Measurements from ENCODE around the gene CD28.
A peak's percentile ranks its signal among the peaks of the same experiment; 100 is the strongest.
"Not testable (repeated sequence)": the region's sequence is repeated elsewhere in the genome, so short reads cannot be mapped to it uniquely, and the experiment has no call there.

CD28 gene

GRCh38 chr2:203692031-203692710 lies 14.3 kb upstream of the CD28 start:
- Histone ChIP-seq H3K4me3 (ENCODE audit: control insufficient read depth in 1 of 7, extremely low read depth in 1 of 7, insufficient read depth in 4 of 7, low read depth in 2 of 7, low read length in 6 of 7) (no peak overlapping the region), H3K9me3 (ENCODE audit: control extremely low read depth in 1 of 5, control insufficient read depth in 4 of 5, insufficient read depth in 2 of 5, low read depth in 1 of 5, low read length in 4 of 5) (no peaks in the 10 kb centered on the region), H3K4me1 (ENCODE audit: control extremely low read depth in 1 of 4, control insufficient read depth in 4 of 4, insufficient read depth in 4 of 4, low read length in 3 of 4) (peaks cover 0 to 27% (median 13%) of the 10 kb centered on the region in 4 experiments), H3K27me3 (replicated peaks in 2 of 5; ENCODE audit: control insufficient read depth in 4 of 5, insufficient read depth in 5 of 5, low read length in 4 of 5) (no peaks in the 10 kb centered on the region), H3K36me3 (ENCODE audit: control insufficient read depth in 4 of 4, insufficient read depth in 4 of 4, low read length in 3 of 4) (no peaks in the 10 kb centered on the region), H3K27ac (ENCODE audit: insufficient read depth in 1 of 2, low read depth in 1 of 2, low read length in 2 of 2, poor library complexity in 1 of 2, severe bottlenecking in 2 of 2) (no peak overlapping the region)
- WGBS (ENCODE audit: insufficient coverage), result 96% methylated on average over 4 of the region's 5 CpGs
- no peak for DNase-seq
- ChIA-PET POLR2A (no interaction called here), CTCF (interaction anchor here (1.3 kb wide), 1 partner anchor 15 kb away, joined by 3 read pairs; no protein-coding TSS in a partner anchor)

GRCh38 chr2:203693242-203693879 lies 13.1 kb upstream of the CD28 start:
- Histone ChIP-seq H3K36me3 (ENCODE audit: control insufficient read depth in 4 of 4, insufficient read depth in 4 of 4, low read length in 3 of 4) (no peaks in the 10 kb centered on the region), H3K27me3 (replicated peaks in 2 of 5; ENCODE audit: control insufficient read depth in 4 of 5, insufficient read depth in 5 of 5, low read length in 4 of 5) (no peaks in the 10 kb centered on the region), H3K4me3 (ENCODE audit: control insufficient read depth in 1 of 7, extremely low read depth in 1 of 7, insufficient read depth in 4 of 7, low read depth in 2 of 7, low read length in 6 of 7) (no peak overlapping the region), H3K9me3 (ENCODE audit: control extremely low read depth in 1 of 5, control insufficient read depth in 4 of 5, insufficient read depth in 2 of 5, low read depth in 1 of 5, low read length in 4 of 5) (peaks cover 0 to 4% (median 0%) of the 10 kb centered on the region in 5 experiments), H3K27ac (ENCODE audit: insufficient read depth in 1 of 2, low read depth in 1 of 2, low read length in 2 of 2, poor library complexity in 1 of 2, severe bottlenecking in 2 of 2) (no peak overlapping the region), H3K4me1 (ENCODE audit: control extremely low read depth in 1 of 4, control insufficient read depth in 4 of 4, insufficient read depth in 4 of 4, low read length in 3 of 4) (peaks cover 0 to 25% (median 12%) of the 10 kb centered on the region in 4 experiments)
- CTCF ChIA-PET, result interaction anchor here (1.3 kb wide), 1 partner anchor 14 kb away, joined by 3 read pairs; no protein-coding TSS in a partner anchor
- POLR2A ChIA-PET, result interaction anchor here (0.5 kb wide), 1 partner anchor 44 kb away, joined by 3 read pairs; no protein-coding TSS in a partner anchor
- DNase-seq, result no peak
- 100% methylated on average over 4 of the region's 6 CpGs for WGBS (ENCODE audit: insufficient coverage)

- Histone ChIP-seq H3K4me1 (ENCODE audit: control extremely low read depth in 1 of 4, control insufficient read depth in 4 of 4, insufficient read depth in 4 of 4, low read length in 3 of 4) (peaks cover 0 to 17% (median 8%) of the 10 kb centered on the region in 4 experiments), H3K36me3 (ENCODE audit: control insufficient read depth in 4 of 4, insufficient read depth in 4 of 4, low read length in 3 of 4) (no peaks in the 10 kb centered on the region), H3K27me3 (replicated peaks in 2 of 5; ENCODE audit: control insufficient read depth in 4 of 5, insufficient read depth in 5 of 5, low read length in 4 of 5) (no peaks in the 10 kb centered on the region), H3K27ac (ENCODE audit: insufficient read depth in 1 of 2, low read depth in 1 of 2, low read length in 2 of 2, poor library complexity in 1 of 2, severe bottlenecking in 2 of 2) (no peak overlapping the region), H3K4me3 (ENCODE audit: control insufficient read depth in 1 of 7, extremely low read depth in 1 of 7, insufficient read depth in 4 of 7, low read depth in 2 of 7, low read length in 6 of 7) (no peak overlapping the region), H3K9me3 (ENCODE audit: control extremely low read depth in 1 of 5, control insufficient read depth in 4 of 5, insufficient read depth in 2 of 5, low read depth in 1 of 5, low read length in 4 of 5) (peaks cover 0 to 4% (median 0%) of the 10 kb centered on the region in 5 experiments)
- DNase-seq, result no peak
- ChIA-PET POLR2A (no interaction called here), CTCF (interaction anchor here (1.0 to 1.2 kb wide), 2 partner anchors 9 to 44 kb away, joined by 3 read pairs; no protein-coding TSS in a partner anchor)
- WGBS (ENCODE audit: insufficient coverage), result no CpG with 5 or more reads among the region's 3 CpGs
These were observed 12.2 kb upstream of the CD28 start for GRCh38 chr2:203694191-203694590.

GRCh38 chr2:203697190-203697589 lies 9.2 kb upstream of the CD28 start:
- ChIA-PET POLR2A (no interaction called here), CTCF (no interaction called here)
- Histone ChIP-seq H3K27me3 (replicated peaks in 2 of 5; ENCODE audit: control insufficient read depth in 4 of 5, insufficient read depth in 5 of 5, low read length in 4 of 5) (no peaks in the 10 kb centered on the region), H3K27ac (ENCODE audit: insufficient read depth in 1 of 2, low read depth in 1 of 2, low read length in 2 of 2, poor library complexity in 1 of 2, severe bottlenecking in 2 of 2) (no peak overlapping the region), H3K9me3 (ENCODE audit: control extremely low read depth in 1 of 5, control insufficient read depth in 4 of 5, insufficient read depth in 2 of 5, low read depth in 1 of 5, low read length in 4 of 5) (peaks cover 0 to 4% (median 0%) of the 10 kb centered on the region in 5 experiments), H3K36me3 (ENCODE audit: control insufficient read depth in 4 of 4, insufficient read depth in 4 of 4, low read length in 3 of 4) (no peaks in the 10 kb centered on the region), H3K4me1 (ENCODE audit: control extremely low read depth in 1 of 4, control insufficient read depth in 4 of 4, insufficient read depth in 4 of 4, low read length in 3 of 4) (no peaks in the 10 kb centered on the region), H3K4me3 (ENCODE audit: control insufficient read depth in 1 of 7, extremely low read depth in 1 of 7, insufficient read depth in 4 of 7, low read depth in 2 of 7, low read length in 6 of 7) (no peak overlapping the region)
- no peak for DNase-seq
- no CpG with 5 or more reads among the region's 1 CpG for WGBS (ENCODE audit: insufficient coverage)

GRCh38 chr2:203697763-203698162 lies 8.7 kb upstream of the CD28 start:
- H3K4me3 ChIP-seq (ENCODE audit: control insufficient read depth in 1 of 7, extremely low read depth in 1 of 7, insufficient read depth in 4 of 7, low read depth in 2 of 7, low read length in 6 of 7); H3K36me3 ChIP-seq (ENCODE audit: control insufficient read depth in 4 of 4, insufficient read depth in 4 of 4, low read length in 3 of 4); H3K27ac ChIP-seq (ENCODE audit: insufficient read depth in 1 of 2, low read depth in 1 of 2, low read length in 2 of 2, poor library complexity in 1 of 2, severe bottlenecking in 2 of 2); CTCF ChIA-PET; DNase-seq; H3K4me1 ChIP-seq (ENCODE audit: control extremely low read depth in 1 of 4, control insufficient read depth in 4 of 4, insufficient read depth in 4 of 4, low read length in 3 of 4); H3K27me3 ChIP-seq (replicated peaks in 2 of 5; ENCODE audit: control insufficient read depth in 4 of 5, insufficient read depth in 5 of 5, low read length in 4 of 5); H3K9me3 ChIP-seq (ENCODE audit: control extremely low read depth in 1 of 5, control insufficient read depth in 4 of 5, insufficient read depth in 2 of 5, low read depth in 1 of 5, low read length in 4 of 5); POLR2A ChIA-PET: not testable (repeated sequence)
- WGBS (ENCODE audit: insufficient coverage), result 100% methylated on average over 1 of the region's 2 CpGs

- H3K4me3 ChIP-seq (ENCODE audit: control insufficient read depth in 1 of 7, extremely low read depth in 1 of 7, insufficient read depth in 4 of 7, low read depth in 2 of 7, low read length in 6 of 7); POLR2A ChIA-PET; H3K27ac ChIP-seq (ENCODE audit: insufficient read depth in 1 of 2, low read depth in 1 of 2, low read length in 2 of 2, poor library complexity in 1 of 2, severe bottlenecking in 2 of 2); H3K36me3 ChIP-seq (ENCODE audit: control insufficient read depth in 4 of 4, insufficient read depth in 4 of 4, low read length in 3 of 4); H3K9me3 ChIP-seq (ENCODE audit: control extremely low read depth in 1 of 5, control insufficient read depth in 4 of 5, insufficient read depth in 2 of 5, low read depth in 1 of 5, low read length in 4 of 5); CTCF ChIA-PET; DNase-seq; H3K4me1 ChIP-seq (ENCODE audit: control extremely low read depth in 1 of 4, control insufficient read depth in 4 of 4, insufficient read depth in 4 of 4, low read length in 3 of 4); H3K27me3 ChIP-seq (replicated peaks in 2 of 5; ENCODE audit: control insufficient read depth in 4 of 5, insufficient read depth in 5 of 5, low read length in 4 of 5): not testable (repeated sequence)
- WGBS (ENCODE audit: insufficient coverage), result no CpG with 5 or more reads among the region's 5 CpGs
These were observed 8.0 kb upstream of the CD28 start for GRCh38 chr2:203698410-203698809.

GRCh38 chr2:203704430-203704829 lies 2.0 kb upstream of the CD28 start:
- no CpG with 5 or more reads among the region's 1 CpG for WGBS (ENCODE audit: insufficient coverage)
- CTCF ChIA-PET, result interaction anchor here (1.3 kb wide), 1 partner anchor 71 kb away, joined by 3 read pairs; no protein-coding TSS in a partner anchor

More at GRCh38 chr2:203704430-203704829, 2.0 kb upstream of the CD28 start:
- peaks cover 4 to 37% (median 10%) of the 10 kb centered on the region in 4 experiments for H3K4me1 ChIP-seq (ENCODE audit: control extremely low read depth in 1 of 4, control insufficient read depth in 4 of 4, insufficient read depth in 4 of 4, low read length in 3 of 4)
- POLR2A ChIA-PET, result no interaction called here
- H3K4me3 ChIP-seq (ENCODE audit: control insufficient read depth in 1 of 7, extremely low read depth in 1 of 7, insufficient read depth in 4 of 7, low read depth in 2 of 7, low read length in 6 of 7), result peak overlapping the region in 1 of 7 experiments; percentile 25
- no peak overlapping the region for H3K27ac ChIP-seq (ENCODE audit: insufficient read depth in 1 of 2, low read depth in 1 of 2, low read length in 2 of 2, poor library complexity in 1 of 2, severe bottlenecking in 2 of 2)
- no peaks in the 10 kb centered on the region for H3K9me3 ChIP-seq (ENCODE audit: control extremely low read depth in 1 of 5, control insufficient read depth in 4 of 5, insufficient read depth in 2 of 5, low read depth in 1 of 5, low read length in 4 of 5)
- DNase-seq, result no peak
- no peaks in the 10 kb centered on the region for H3K27me3 ChIP-seq (replicated peaks in 2 of 5; ENCODE audit: control insufficient read depth in 4 of 5, insufficient read depth in 5 of 5, low read length in 4 of 5)
- no peaks in the 10 kb centered on the region for H3K36me3 ChIP-seq (ENCODE audit: control insufficient read depth in 4 of 4, insufficient read depth in 4 of 4, low read length in 3 of 4)
